Stimulated activated CD4-positive, alpha-beta T cell treated with anti-CD3 and anti-CD28 coated beads, Interleukin-15, amount 100 ng/mL, for 48 hours (primary cell): Measurements from ENCODE around the gene TTC28.

Experiments used
- DNase-seq, 2 donors: peaks; one replicate each; pipeline ENCODE4 v3.0.0-alpha.2; 2020; ENCODE audit warnings: low read depth in 2 of 2

The TTC28 gene

GRCh38 chr22:28051091-28051786 is 628.4 kb downstream of the TTC28 start:
- no peak for DNase-seq

GRCh38 chr22:28048529-28048928 is 631.1 kb downstream of the TTC28 start:
- DNase-seq, result no peak

GRCh38 chr22:28047740-28048139 is 631.9 kb downstream of the TTC28 start:
- no peak for DNase-seq

- DNase-seq, result no peak
Observed at GRCh38 chr22:28046100-28046499, 633.5 kb downstream of the TTC28 start.

GRCh38 chr22:28044546-28045173 is 635.0 kb downstream of the TTC28 start:
- DNase-seq, result no peak

GRCh38 chr22:28043266-28043665 is 636.4 kb downstream of the TTC28 start:
- DNase-seq, result no peak

GRCh38 chr22:28034760-28035401 is 644.8 kb downstream of the TTC28 start:
- no peak for DNase-seq

- no peak for DNase-seq
Observed at GRCh38 chr22:28034145-28034759, 645.4 kb downstream of the TTC28 start.

GRCh38 chr22:28032861-28033260 is 646.8 kb downstream of the TTC28 start:
- no peak for DNase-seq

- no peak for DNase-seq
Observed at GRCh38 chr22:28031383-28031922, 648.2 kb downstream of the TTC28 start.

GRCh38 chr22:28030473-28030872 is 649.2 kb downstream of the TTC28 start:
- no peak for DNase-seq

GRCh38 chr22:28029956-28030355 is 649.7 kb downstream of the TTC28 start:
- no peak for DNase-seq

GRCh38 chr22:28029201-28029948 is 650.3 kb downstream of the TTC28 start:
- DNase-seq, result no peak

GRCh38 chr22:28027453-28028448 is 651.9 kb downstream of the TTC28 start:
- DNase-seq, result no peak

- DNase-seq, result no peak
Observed at GRCh38 chr22:28025866-28026575, 653.6 kb downstream of the TTC28 start.

- DNase-seq, result no peak
Observed at GRCh38 chr22:28025333-28025732, 654.3 kb downstream of the TTC28 start.

GRCh38 chr22:28024422-28024888 is 655.2 kb downstream of the TTC28 start:
- no peak for DNase-seq

- no peak for DNase-seq
Observed at GRCh38 chr22:28023774-28024173, 655.9 kb downstream of the TTC28 start.

GRCh38 chr22:28023036-28023435 is 656.6 kb downstream of the TTC28 start:
- DNase-seq, result no peak
